ENCODE measurements around the gene SLX4IP.
"Not testable (repeated sequence)": the region's sequence is repeated elsewhere in the genome, so short reads cannot be mapped to it uniquely, and the experiment has no call there.

SLX4IP gene

GRCh38 chr20:10617549-10618133 lies 182.5 kb downstream of the SLX4IP start:
- H3K27me3 Mint-ChIP-seq, result not testable (repeated sequence)

GRCh38 chr20:10618611-10619245 lies 183.6 kb downstream of the SLX4IP start:
- no peak overlapping the region for H3K27ac Mint-ChIP-seq
- H3K36me3 Mint-ChIP-seq (ENCODE audit: insufficient read depth), result peaks cover 4% of the 10 kb centered on the region
- no peaks in the 10 kb centered on the region for H3K9me3 Mint-ChIP-seq
- DNase-seq (no peak), ATAC-seq (replicated peaks) (no peak)
- H3K4me3 Mint-ChIP-seq, result no peak overlapping the region
- no peaks in the 10 kb centered on the region for H3K4me1 Mint-ChIP-seq (ENCODE audit: low read depth in 2 of 2)
- no peaks in the 10 kb centered on the region for H3K27me3 Mint-ChIP-seq

More at GRCh38 chr20:10617549-10618133, 182.5 kb downstream of the SLX4IP start:
- H3K4me3 Mint-ChIP-seq; H3K4me1 Mint-ChIP-seq (ENCODE audit: low read depth in 2 of 2); H3K36me3 Mint-ChIP-seq (ENCODE audit: insufficient read depth); DNase-seq; H3K27ac Mint-ChIP-seq; H3K9me3 Mint-ChIP-seq; ATAC-seq (replicated peaks): not testable (repeated sequence)

- Mint-ChIP-seq H3K9me3 (no peaks in the 10 kb centered on the region), H3K27ac (no peak overlapping the region), H3K4me3 (no peak overlapping the region), H3K36me3 (ENCODE audit: insufficient read depth) (peaks cover 4% of the 10 kb centered on the region), H3K4me1 (ENCODE audit: low read depth in 2 of 2) (no peaks in the 10 kb centered on the region), H3K27me3 (no peaks in the 10 kb centered on the region)
- no peak for DNase-seq
- ATAC-seq (replicated peaks), result no peak
Observed at GRCh38 chr20:10619427-10619826, 184.3 kb downstream of the SLX4IP start.

- Mint-ChIP-seq H3K9me3 (no peaks in the 10 kb centered on the region), H3K4me3 (no peak overlapping the region), H3K4me1 (ENCODE audit: low read depth in 2 of 2) (no peaks in the 10 kb centered on the region), H3K36me3 (ENCODE audit: insufficient read depth) (peaks cover 8% of the 10 kb centered on the region), H3K27ac (no peak overlapping the region), H3K27me3 (no peaks in the 10 kb centered on the region)
- DNase-seq, result no peak
- no peak for ATAC-seq (replicated peaks)
Observed at GRCh38 chr20:10621149-10621548, 186.0 kb downstream of the SLX4IP start.

- ATAC-seq (replicated peaks), result no peak
- Mint-ChIP-seq H3K27me3 (no peaks in the 10 kb centered on the region), H3K4me3 (no peak overlapping the region), H3K9me3 (no peaks in the 10 kb centered on the region), H3K36me3 (ENCODE audit: insufficient read depth) (peaks cover 8% of the 10 kb centered on the region), H3K4me1 (ENCODE audit: low read depth in 2 of 2) (no peaks in the 10 kb centered on the region), H3K27ac (no peak overlapping the region)
- DNase-seq, result no peak
Observed at GRCh38 chr20:10622657-10623418, 187.7 kb downstream of the SLX4IP start.

- no peak for DNase-seq
- Mint-ChIP-seq H3K4me1 (ENCODE audit: low read depth in 2 of 2) (no peaks in the 10 kb centered on the region), H3K4me3 (no peak overlapping the region), H3K27ac (no peak overlapping the region), H3K27me3 (no peaks in the 10 kb centered on the region), H3K9me3 (no peaks in the 10 kb centered on the region), H3K36me3 (ENCODE audit: insufficient read depth) (peaks cover 8% of the 10 kb centered on the region)
- ATAC-seq (replicated peaks), result no peak
Observed at GRCh38 chr20:10625641-10626040, 190.5 kb downstream of the SLX4IP start.

- Mint-ChIP-seq H3K27me3 (no peaks in the 10 kb centered on the region), H3K36me3 (ENCODE audit: insufficient read depth) (peaks cover 8% of the 10 kb centered on the region), H3K4me1 (ENCODE audit: low read depth in 2 of 2) (no peaks in the 10 kb centered on the region), H3K4me3 (no peak overlapping the region), H3K9me3 (no peaks in the 10 kb centered on the region), H3K27ac (no peak overlapping the region)
- ATAC-seq (replicated peaks), result no peak
- no peak for DNase-seq
Observed at GRCh38 chr20:10626896-10627295, 191.8 kb downstream of the SLX4IP start.

GRCh38 chr20:10629946-10630650 lies 195.0 kb downstream of the SLX4IP start:
- DNase-seq (no peak), ATAC-seq (replicated peaks) (no peak)
- Mint-ChIP-seq H3K4me1 (ENCODE audit: low read depth in 2 of 2) (no peaks in the 10 kb centered on the region), H3K4me3 (no peak overlapping the region), H3K27ac (no peak overlapping the region), H3K9me3 (no peaks in the 10 kb centered on the region), H3K27me3 (no peaks in the 10 kb centered on the region), H3K36me3 (ENCODE audit: insufficient read depth) (no peaks in the 10 kb centered on the region)

GRCh38 chr20:10631126-10631525 lies 196.0 kb downstream of the SLX4IP start:
- no peak for ATAC-seq (replicated peaks)
- H3K36me3 Mint-ChIP-seq (ENCODE audit: insufficient read depth), result no peaks in the 10 kb centered on the region

GRCh38 chr20:10632721-10633509 lies 197.8 kb downstream of the SLX4IP start:
- H3K27ac Mint-ChIP-seq, result peak overlapping the region in 1 of 2 donors; percentile 60
- H3K4me1 Mint-ChIP-seq (ENCODE audit: low read depth in 2 of 2), result no peaks in the 10 kb centered on the region
- no peak for ATAC-seq (replicated peaks)

More at GRCh38 chr20:10631126-10631525, 196.0 kb downstream of the SLX4IP start:
- Mint-ChIP-seq H3K27ac (no peak overlapping the region), H3K4me1 (ENCODE audit: low read depth in 2 of 2) (no peaks in the 10 kb centered on the region), H3K27me3 (no peaks in the 10 kb centered on the region), H3K9me3 (no peaks in the 10 kb centered on the region), H3K4me3 (no peak overlapping the region)
- DNase-seq, result no peak

GRCh38 chr20:10633718-10634117 lies 198.6 kb downstream of the SLX4IP start:
- H3K27me3 Mint-ChIP-seq, result no peaks in the 10 kb centered on the region
- H3K4me1 Mint-ChIP-seq (ENCODE audit: low read depth in 2 of 2), result no peaks in the 10 kb centered on the region
- no peak overlapping the region for H3K4me3 Mint-ChIP-seq
- no peaks in the 10 kb centered on the region for H3K36me3 Mint-ChIP-seq (ENCODE audit: insufficient read depth)
- H3K9me3 Mint-ChIP-seq, result no peaks in the 10 kb centered on the region
- no peak overlapping the region for H3K27ac Mint-ChIP-seq
- ATAC-seq (replicated peaks) (no peak), DNase-seq (no peak)

More at GRCh38 chr20:10632721-10633509, 197.8 kb downstream of the SLX4IP start:
- Mint-ChIP-seq H3K36me3 (ENCODE audit: insufficient read depth) (no peaks in the 10 kb centered on the region), H3K9me3 (no peaks in the 10 kb centered on the region), H3K4me3 (no peak overlapping the region), H3K27me3 (no peaks in the 10 kb centered on the region)
- DNase-seq, result no peak

GRCh38 chr20:10634211-10634610 lies 199.1 kb downstream of the SLX4IP start:
- Mint-ChIP-seq H3K36me3 (ENCODE audit: insufficient read depth) (no peaks in the 10 kb centered on the region), H3K9me3 (no peaks in the 10 kb centered on the region), H3K4me3 (no peak overlapping the region), H3K27ac (no peak overlapping the region), H3K4me1 (ENCODE audit: low read depth in 2 of 2) (no peaks in the 10 kb centered on the region), H3K27me3 (no peaks in the 10 kb centered on the region)
- ATAC-seq (replicated peaks), result no peak
- no peak for DNase-seq

Data from effector memory CD8-positive, alpha-beta T cell (primary cell).